GM23338 (cell line): ENCODE results near the gene SPON2. TPM values are rescaled to one million over a fixed set of nuclear protein-coding genes. Genes with fewer than 3 reads are reported as not detected.

Experiments
- CREB1 ChIP-seq: fragments of 250-450 bp; sonication (Bioruptor Pico); IDR thresholded peaks from 2 replicates; pipeline ENCODE4 v1.5.0; 2020; ENCODE audit warnings: low read depth, mild to moderate bottlenecking, moderate library complexity
- ETS1 ChIP-seq: IDR thresholded peaks from 2 replicates; pipeline ENCODE4 v1.6.1; 2016; ENCODE audit warnings: antibody characterized with exemption
- EZH2 ChIP-seq: fragments of 200-600 bp; sonication (generic); IDR thresholded peaks from one replicate; pipeline ENCODE4 v1.8.0; 2017; ENCODE audit warnings: antibody characterized with exemption, mild to moderate bottlenecking, low read depth; ENCODE audit not compliant: unreplicated experiment
- EZH2phosphoT487 ChIP-seq: fragments of 200-600 bp; sonication (generic); IDR thresholded peaks from one replicate; pipeline ENCODE4 v1.8.1; 2018; ENCODE audit warnings: antibody characterized with exemption; ENCODE audit not compliant: unreplicated experiment
- JUNB ChIP-seq: IDR thresholded peaks from one replicate; pipeline ENCODE4 v1.6.1; 2016; ENCODE audit warnings: antibody characterized with exemption; ENCODE audit not compliant: unreplicated experiment
- NANOG ChIP-seq: IDR thresholded peaks from 2 replicates; pipeline ENCODE4 v1.6.1; 2016; ENCODE audit warnings: antibody characterized with exemption, borderline replicate concordance
- POLR2AphosphoS5 ChIP-seq: IDR thresholded peaks from 2 replicates; pipeline ENCODE4 v1.6.1; 2016; ENCODE audit warnings: antibody characterized with exemption, low read depth
- REST ChIP-seq: IDR thresholded peaks from one replicate; pipeline ENCODE4 v1.6.1; 2018; ENCODE audit warnings: antibody characterized with exemption; ENCODE audit not compliant: unreplicated experiment
- STAT1 ChIP-seq: IDR thresholded peaks from one replicate; pipeline ENCODE4 v1.6.1; 2016; ENCODE audit warnings: antibody characterized with exemption; ENCODE audit not compliant: unreplicated experiment
- ZNF331 ChIP-seq: fragments of 250-450 bp; sonication (Bioruptor Pico); IDR thresholded peaks from 2 replicates; pipeline ENCODE4 v1.5.0; 2020; ENCODE audit warnings: low read depth, mild to moderate bottlenecking, moderate library complexity
- ZNF462 ChIP-seq: fragments of 250-450 bp; sonication (Bioruptor Pico); IDR thresholded peaks from 2 replicates; pipeline ENCODE4 v1.5.0; 2020; ENCODE audit warnings: mild to moderate bottlenecking, moderate library complexity
- polyA plus RNA-seq: library from polyadenylated mRNA; unstranded; fragments of >200 nt; fragmentation: Nextera tagmentation; extraction: Ambion mirVana; gene quantifications from 2 replicates; pipeline ENCODE4 v1.2.1, GENCODE V29; 2016
- total RNA-seq: library from RNA; depleted of rRNA; stranded (reverse); fragments of >200 nt; shearing (Covaris generic); gene quantifications from 2 replicates; pipeline ENCODE4 v1.2.3, GENCODE V29; 2014

The SPON2 gene
- total and polyA plus RNA-seq, 2 experiments from 2014 or later: 2.1 to 2.4 TPM

- TF ChIP-seq ZNF462 (CRISPR knock-in tag): no peak
- TF ChIP-seq JUNB: no peak
- no peak for TF ChIP-seq EZH2
- no peak for TF ChIP-seq ZNF331 (CRISPR knock-in tag)
- no peak for TF ChIP-seq REST
- TF ChIP-seq POLR2AphosphoS5: no peak
- TF ChIP-seq ETS1: no peak
- no peak for TF ChIP-seq CREB1 (CRISPR knock-in tag)
- no peak for TF ChIP-seq NANOG
- no peak for TF ChIP-seq EZH2phosphoT487
- TF ChIP-seq STAT1: no peak
These were observed 37.4 kb upstream of the SPON2 start (continued) for GRCh38 chr4:1209821-1210220.
